Breast epithelium (tissue), 4 donors: ENCODE data around the gene ATP9B. TPM values are rescaled to one million over a fixed set of nuclear protein-coding genes. Genes with fewer than 3 reads are reported as not detected.

Source experiments
- DNase-seq, 2 donors: peaks; one replicate each; pipeline ENCODE4 v3.0.0-alpha.2; 2019; ENCODE audit warnings: low spot score in 2 of 2
- H3K27ac ChIP-seq, 2 donors: fragments of 200-600 bp; sonication (generic) in 1 of 2; one replicate each; pipeline ENCODE4 v1.5.1; 2016 to 2019; ENCODE audit warnings: mild to moderate bottlenecking in 1 of 2
- H3K27me3 ChIP-seq, 2 donors: fragments of 200-600 bp; sonication (generic) in 1 of 2; one replicate each; pipeline versions ENCODE4 v1.5.1 to v1.6.0; 2017 to 2019; ENCODE audit warnings: control low read depth in 1 of 2, mild to moderate bottlenecking in 1 of 2
- H3K36me3 ChIP-seq: fragments of 200-600 bp; one replicate; pipeline ENCODE4 v1.5.1; 2019
- H3K4me1 ChIP-seq, 2 donors: fragments of 200-600 bp; sonication (generic); one replicate each; pipeline ENCODE4 v1.5.1; 2016 to 2019; ENCODE audit warnings: control low read depth in 1 of 2
- H3K4me3 ChIP-seq, 3 donors: fragments of 200-600 bp; sonication (generic); 1 replicate in 2 of 3; 2 replicates in 1 of 3; pipeline ENCODE4 v1.5.1; 2016 to 2019; ENCODE audit warnings: mild to moderate bottlenecking in 3 of 3, moderate library complexity in 2 of 3
- H3K9me3 ChIP-seq, 2 donors: fragments of 200-600 bp; sonication (generic) in 1 of 2; one replicate each; pipeline ENCODE4 v1.5.1; 2016 to 2019; ENCODE audit warnings: control low read depth in 1 of 2
- CTCF ChIP-seq, 3 donors: fragments of 450-650 bp; IDR thresholded peaks; one replicate each; pipeline ENCODE4 v1.5.1; 2016 to 2017; ENCODE audit warnings: antibody characterized with exemption in 3 of 3, mild to moderate bottlenecking in 3 of 3, moderate library complexity in 3 of 3
- POLR2A ChIP-seq: fragments of 450-650 bp; IDR thresholded peaks from one replicate; pipeline ENCODE4 v1.6.1; 2016; ENCODE audit warnings: antibody characterized with exemption, mild to moderate bottlenecking, moderate library complexity
- POLR2AphosphoS5 ChIP-seq, 3 donors: sonication (generic); formaldehyde crosslinking; IDR thresholded peaks; one replicate each; pipeline ENCODE4 v1.6.1; 2017; ENCODE audit warnings: antibody characterized with exemption in 3 of 3
- intact Hi-C: fragments of 100-400 bp; cut with DNase I; formaldehyde crosslinking; loops from one replicate; pipeline ENCODE4 v1.15.1; 2023; ENCODE audit warnings: low total_unique reads
- total RNA-seq, 3 donors: library from RNA; depleted of rRNA; stranded (reverse); fragments of >200 nt; gene quantifications; one replicate each; pipeline ENCODE4 v1.1.0, GENCODE V29; 2016

Gene ATP9B
- total RNA-seq, 3 donors from 2014 or later, result 42.1 to 55.9 (median 54.4) TPM

GRCh38 chr18:79216176-79216575, 147.0 kb downstream of the ATP9B start:
- Histone ChIP-seq H3K9me3 (no peaks in the 10 kb centered on the region), H3K36me3 (no peaks in the 10 kb centered on the region), H3K4me3 (no peak overlapping the region), H3K27ac (no peak overlapping the region), H3K4me1 (no peaks in the 10 kb centered on the region), H3K27me3 (no peaks in the 10 kb centered on the region)
- no peak for DNase-seq
- TF ChIP-seq CTCF (IDR thresholded peaks at IDR 0.05) (no peak), POLR2AphosphoS5 (IDR thresholded peaks at IDR 0.05) (no peak), POLR2A (no peak)
- intact Hi-C loops, result no loop called here

GRCh38 chr18:79217979-79218604, 148.9 kb downstream of the ATP9B start:
- no peaks in the 10 kb centered on the region for H3K9me3 ChIP-seq
- H3K4me3 ChIP-seq, result no peak overlapping the region
- no peaks in the 10 kb centered on the region for H3K27me3 ChIP-seq
- TF ChIP-seq CTCF (IDR thresholded peaks at IDR 0.05), result no peak
- TF ChIP-seq POLR2A, result no peak
- TF ChIP-seq POLR2AphosphoS5 (IDR thresholded peaks at IDR 0.05), result no peak
- no peak overlapping the region for H3K27ac ChIP-seq
- H3K4me1 ChIP-seq, result no peaks in the 10 kb centered on the region
- H3K36me3 ChIP-seq, result no peaks in the 10 kb centered on the region
- intact Hi-C loops, result no loop called here
- no peak for DNase-seq

GRCh38 chr18:79218605-79219190, 149.5 kb downstream of the ATP9B start:
- TF ChIP-seq CTCF (IDR thresholded peaks at IDR 0.05), result no peak
- TF ChIP-seq POLR2AphosphoS5 (IDR thresholded peaks at IDR 0.05), result no peak
- TF ChIP-seq POLR2A, result no peak
- no peak overlapping the region for H3K4me3 ChIP-seq

GRCh38 chr18:79221136-79221535, 151.9 kb downstream of the ATP9B start:
- Histone ChIP-seq H3K4me1 (no peaks in the 10 kb centered on the region), H3K27me3 (no peaks in the 10 kb centered on the region), H3K9me3 (no peaks in the 10 kb centered on the region), H3K36me3 (no peaks in the 10 kb centered on the region), H3K4me3 (no peak overlapping the region), H3K27ac (no peak overlapping the region)
- no peak for DNase-seq
- TF ChIP-seq POLR2AphosphoS5 (IDR thresholded peaks at IDR 0.05) (no peak), CTCF (IDR thresholded peaks at IDR 0.05) (no peak), POLR2A (no peak)
- intact Hi-C loops, result no loop called here

More at GRCh38 chr18:79218605-79219190, 149.5 kb downstream of the ATP9B start:
- intact Hi-C loops, result no loop called here
- no peak overlapping the region for H3K27ac ChIP-seq
- no peak for DNase-seq
- no peaks in the 10 kb centered on the region for H3K9me3 ChIP-seq
- H3K36me3 ChIP-seq, result no peaks in the 10 kb centered on the region
- H3K4me1 ChIP-seq, result no peaks in the 10 kb centered on the region
- H3K27me3 ChIP-seq, result no peaks in the 10 kb centered on the region

- H3K9me3 ChIP-seq, result no peaks in the 10 kb centered on the region
- H3K4me3 ChIP-seq, result no peak overlapping the region
- H3K4me1 ChIP-seq, result no peaks in the 10 kb centered on the region
- DNase-seq, result no peak
- intact Hi-C loops, result no loop called here
- TF ChIP-seq CTCF (IDR thresholded peaks at IDR 0.05), result no peak
- H3K27ac ChIP-seq, result no peak overlapping the region
- H3K36me3 ChIP-seq, result no peaks in the 10 kb centered on the region
- no peaks in the 10 kb centered on the region for H3K27me3 ChIP-seq
Observed at GRCh38 chr18:79222790-79223189, 153.6 kb downstream of the ATP9B start.
